HL-60 (cell line): ENCODE measurements around the gene TRAPPC3L.
A peak's percentile ranks its signal among the peaks of the same experiment; 100 is the strongest.

Experiments
- DNase-seq, 2 experiments: peaks; one replicate each; pipeline ENCODE4 v3.0.0-alpha.2; 2010 to 2020; ENCODE audit warnings: low read depth in 1 of 2, low spot score in 1 of 2
- H3K27ac ChIP-seq: fragments of 250-450 bp; sonication (Bioruptor Pico); replicated peaks from 2 replicates; pipeline ENCODE4 v1.5.1; 2020; ENCODE audit warnings: mild to moderate bottlenecking, moderate library complexity
- H3K27me3 ChIP-seq: fragments of 250-450 bp; sonication (Bioruptor Pico); 2 replicates; pipeline ENCODE4 v1.5.1; 2021; ENCODE audit warnings: mild to moderate bottlenecking, moderate library complexity; ENCODE audit not compliant: insufficient read depth, poor library complexity, severe bottlenecking
- H3K4me3 ChIP-seq: replicated peaks from 2 replicates; pipeline ENCODE4 v1.5.1; 2011; ENCODE audit warnings: mild to moderate bottlenecking, control low read depth, low read length; ENCODE audit not compliant: insufficient read depth
- CTCF ChIP-seq: IDR thresholded peaks from one replicate; pipeline ENCODE4 v1.5.1; 2011; ENCODE audit warnings: low read length, control low read depth, inconsistent platforms; ENCODE audit not compliant: insufficient read depth
- GABPA ChIP-seq: IDR thresholded peaks from 2 replicates; pipeline ENCODE4 v1.6.1; 2012; ENCODE audit warnings: low read depth
- POLR2AphosphoS5 ChIP-seq: IDR thresholded peaks from 2 replicates; pipeline ENCODE4 v1.6.1; 2012; ENCODE audit warnings: low read depth
- REST ChIP-seq: IDR thresholded peaks from 2 replicates; pipeline ENCODE4 v1.6.1; 2012; ENCODE audit warnings: low read depth; ENCODE audit not compliant: insufficient replicate concordance
- SPI1 ChIP-seq: IDR thresholded peaks from 2 replicates; pipeline ENCODE4 v1.6.1; 2012; ENCODE audit warnings: low read depth, mild to moderate bottlenecking, borderline replicate concordance

TRAPPC3L gene

GRCh38 chr6:116561377-116562018 lies 16.0 kb upstream of the TRAPPC3L start:
- no peak for TF ChIP-seq SPI1
- peak; percentile 66 for TF ChIP-seq CTCF
- no peak for TF ChIP-seq REST
- TF ChIP-seq GABPA, result no peak
- peak in 1 of 2 experiments; percentile 70 for DNase-seq
- H3K4me3 ChIP-seq, result no peak overlapping the region
- no peak overlapping the region for H3K27ac ChIP-seq
- no peaks in the 10 kb centered on the region for H3K27me3 ChIP-seq

- no peak overlapping the region for H3K4me3 ChIP-seq
- no peak for DNase-seq
- no peak for TF ChIP-seq GABPA
- TF ChIP-seq REST, result no peak
- no peak for TF ChIP-seq POLR2AphosphoS5
- no peak for TF ChIP-seq CTCF
- TF ChIP-seq SPI1, result no peak
- H3K27me3 ChIP-seq, result no peaks in the 10 kb centered on the region
- no peak overlapping the region for H3K27ac ChIP-seq
These were observed 14.6 kb upstream of the TRAPPC3L start for GRCh38 chr6:116560130-116560529.

GRCh38 chr6:116557893-116558292 lies 12.4 kb upstream of the TRAPPC3L start:
- no peak for DNase-seq
- Histone ChIP-seq H3K27ac (no peak overlapping the region), H3K4me3 (no peak overlapping the region), H3K27me3 (no peaks in the 10 kb centered on the region)
- TF ChIP-seq SPI1, result no peak
- TF ChIP-seq GABPA, result no peak
- TF ChIP-seq POLR2AphosphoS5, result no peak
- no peak for TF ChIP-seq REST
- no peak for TF ChIP-seq CTCF
